Nucleus accumbens (tissue), 56 donors: ENCODE results near the gene P2RY8.
"Not testable (repeated sequence)": the region's sequence is repeated elsewhere in the genome, so short reads cannot be mapped to it uniquely, and the experiment has no call there.

Experiments used
- DNase-seq, 56 donors: peaks; one replicate each; lab custom pipeline; 2025; lab: John Stamatoyannopoulos, UW

P2RY8 gene

GRCh38 chrX:1489354-1489753 lies 47.6 kb downstream of the P2RY8 start:
- DNase-seq: not testable (repeated sequence)

GRCh38 chrX:1488745-1489144 lies 48.2 kb downstream of the P2RY8 start:
- no peak for DNase-seq

- no peak for DNase-seq
Observed at GRCh38 chrX:1488141-1488540, 48.8 kb downstream of the P2RY8 start.

GRCh38 chrX:1487401-1487800 lies 49.6 kb downstream of the P2RY8 start:
- DNase-seq: no peak

- DNase-seq: no peak
Observed at GRCh38 chrX:1486749-1487361, 50.1 kb downstream of the P2RY8 start.

GRCh38 chrX:1486177-1486576 lies 50.8 kb downstream of the P2RY8 start:
- no peak for DNase-seq

GRCh38 chrX:1485033-1485432 lies 52.0 kb downstream of the P2RY8 start:
- DNase-seq: no peak

GRCh38 chrX:1484638-1485019 lies 52.4 kb downstream of the P2RY8 start:
- DNase-seq: no peak

GRCh38 chrX:1483843-1484637 lies 52.9 kb downstream of the P2RY8 start:
- DNase-seq: no peak

- DNase-seq: not testable (repeated sequence)
Observed at GRCh38 chrX:1482530-1482928, 54.5 kb downstream of the P2RY8 start.

GRCh38 chrX:1481636-1482529 lies 55.1 kb downstream of the P2RY8 start:
- no peak for DNase-seq

GRCh38 chrX:1480082-1480785 lies 56.8 kb downstream of the P2RY8 start:
- no peak for DNase-seq

GRCh38 chrX:1477801-1478458 lies 59.1 kb downstream of the P2RY8 start:
- DNase-seq: no peak

- DNase-seq: no peak
Observed at GRCh38 chrX:1477229-1477628, 59.8 kb downstream of the P2RY8 start.

- DNase-seq: no peak
Observed at GRCh38 chrX:1476682-1477081, 60.3 kb downstream of the P2RY8 start.

GRCh38 chrX:1475881-1476280 lies 61.1 kb downstream of the P2RY8 start:
- no peak for DNase-seq

GRCh38 chrX:1475481-1475880 lies 61.5 kb downstream of the P2RY8 start:
- no peak for DNase-seq

- not testable (repeated sequence) for DNase-seq
Observed at GRCh38 chrX:1474593-1474992, 62.4 kb downstream of the P2RY8 start.

- no peak for DNase-seq
Observed at GRCh38 chrX:1472975-1473374, 64.0 kb downstream of the P2RY8 start.

- no peak for DNase-seq
Observed at GRCh38 chrX:1468250-1468772, 68.7 kb downstream of the P2RY8 start.
